H9 (cell line): ENCODE data around the gene TUBD1. TPM values are rescaled to one million over a fixed set of nuclear protein-coding genes. Genes with fewer than 3 reads are reported as not detected.
"Not testable (repeated sequence)": the region's sequence is repeated elsewhere in the genome, so short reads cannot be mapped to it uniquely, and the experiment has no call there.

Experiments
- DNase-seq: peaks from one replicate; pipeline ENCODE4 v3.0.0-alpha.2; 2017
- H2AFZ ChIP-seq: one replicate; pipeline ENCODE4 v1.6.1; 2013; ENCODE audit warnings: mild to moderate bottlenecking, low read length, control low read depth, moderate library complexity
- H2AK5ac ChIP-seq: 2 replicates; pipeline ENCODE4 v1.6.1; 2013; ENCODE audit warnings: low read length, control low read depth, mixed read lengths; ENCODE audit not compliant: insufficient read length
- H2BK120ac ChIP-seq: one replicate; pipeline ENCODE4 v1.6.1; 2013; ENCODE audit warnings: low read depth, mild to moderate bottlenecking, low read length, control low read depth, inconsistent platforms; ENCODE audit not compliant: poor library complexity, severe bottlenecking
- H2BK12ac ChIP-seq: 2 replicates; pipeline ENCODE4 v1.6.1; 2013; ENCODE audit warnings: low read length, control low read depth, mixed read lengths, low read depth; ENCODE audit not compliant: insufficient read length
- H2BK15ac ChIP-seq: 2 replicates; pipeline ENCODE4 v1.6.1; 2013; ENCODE audit warnings: low read depth, low read length, control low read depth
- H2BK20ac ChIP-seq: one replicate; pipeline ENCODE4 v1.6.1; 2013; ENCODE audit warnings: low read depth, mild to moderate bottlenecking, low read length, control low read depth, inconsistent platforms; ENCODE audit not compliant: poor library complexity, severe bottlenecking
- H2BK5ac ChIP-seq: 2 replicates; pipeline ENCODE4 v1.6.1; 2013; ENCODE audit warnings: low read length, control low read depth, mixed read lengths; ENCODE audit not compliant: insufficient read length
- H3K14ac ChIP-seq: 2 replicates; pipeline ENCODE4 v1.6.1; 2013; ENCODE audit warnings: low read length, control low read depth; ENCODE audit not compliant: insufficient read depth
- H3K18ac ChIP-seq: 2 replicates; pipeline ENCODE4 v1.6.1; 2013; ENCODE audit warnings: low read depth, mild to moderate bottlenecking, mixed read lengths, low read length, control low read depth; ENCODE audit not compliant: insufficient read length
- H3K23ac ChIP-seq: 2 replicates; pipeline ENCODE4 v1.6.1; 2013; ENCODE audit warnings: low read length, control low read depth, mixed read lengths, low read depth; ENCODE audit not compliant: insufficient read length
- H3K23me2 ChIP-seq: 2 replicates; pipeline ENCODE4 v1.6.1; 2013; ENCODE audit warnings: low read depth, mild to moderate bottlenecking, mixed read lengths, low read length, control low read depth; ENCODE audit not compliant: insufficient read length, poor library complexity, severe bottlenecking
- H3K27ac ChIP-seq: 2 replicates; pipeline ENCODE4 v1.5.1; 2013; ENCODE audit warnings: low read length, control low read depth, mixed read lengths, low read depth; ENCODE audit not compliant: insufficient read length
- H3K27me3 ChIP-seq: 2 replicates; pipeline ENCODE4 v1.6.1; 2013; ENCODE audit warnings: low read length, control low read depth, inconsistent platforms; ENCODE audit not compliant: insufficient read depth
- H3K4ac ChIP-seq: 2 replicates; pipeline ENCODE4 v1.6.1; 2013; ENCODE audit warnings: low read depth, mild to moderate bottlenecking, control low read depth, inconsistent platforms, low read length, moderate library complexity
- H3K4me1 ChIP-seq: 2 replicates; pipeline ENCODE4 v1.6.1; 2013; ENCODE audit warnings: low read length, control low read depth, inconsistent platforms; ENCODE audit not compliant: insufficient read depth
- H3K4me2 ChIP-seq: 2 replicates; pipeline ENCODE4 v1.6.1; 2013; ENCODE audit warnings: low read length, control low read depth, mixed read lengths; ENCODE audit not compliant: insufficient read length, insufficient read depth
- H3K56ac ChIP-seq: 2 replicates; pipeline ENCODE4 v1.6.1; 2013; ENCODE audit warnings: low read depth, mild to moderate bottlenecking, mixed read lengths, low read length, control low read depth; ENCODE audit not compliant: insufficient read length
- H3K79me1 ChIP-seq: 2 replicates; pipeline ENCODE4 v1.6.1; 2013; ENCODE audit warnings: low read depth, mild to moderate bottlenecking, moderate library complexity, low read length, control low read depth, inconsistent platforms; ENCODE audit not compliant: insufficient read depth, poor library complexity, severe bottlenecking
- H3K79me2 ChIP-seq: 2 replicates; pipeline ENCODE4 v1.6.1; 2013; ENCODE audit warnings: low read length, control low read depth, inconsistent platforms; ENCODE audit not compliant: insufficient read depth
- H3K9ac ChIP-seq: 2 replicates; pipeline ENCODE4 v1.6.1; 2013; ENCODE audit warnings: low read length, control low read depth, mixed read lengths; ENCODE audit not compliant: insufficient read length; ENCODE audit errors: extremely low read depth
- H3K9me3 ChIP-seq: one replicate; pipeline ENCODE4 v1.6.1; 2013; ENCODE audit warnings: low read depth, low read length, inconsistent platforms; ENCODE audit not compliant: control insufficient read depth
- H3T11ph ChIP-seq: one replicate; pipeline ENCODE4 v1.6.1; 2013; ENCODE audit warnings: mild to moderate bottlenecking, low read length, control low read depth, inconsistent platforms
- H4K20me1 ChIP-seq: one replicate; pipeline ENCODE4 v1.6.1; 2013; ENCODE audit not compliant: control insufficient read depth, insufficient read length, insufficient read depth
- H4K5ac ChIP-seq: 2 replicates; pipeline ENCODE4 v1.6.1; 2013; ENCODE audit warnings: low read depth, mild to moderate bottlenecking, mixed read lengths, low read length, control low read depth; ENCODE audit not compliant: insufficient read length
- H4K8ac ChIP-seq: replicated peaks from 2 replicates; pipeline ENCODE4 v1.6.1; 2013; ENCODE audit warnings: low read length, control low read depth, mixed read lengths, low read depth; ENCODE audit not compliant: insufficient read length
- H4K91ac ChIP-seq: 2 replicates; pipeline ENCODE4 v1.6.1; 2013; ENCODE audit warnings: low read depth, mild to moderate bottlenecking, moderate library complexity, mixed read lengths, low read length, control low read depth; ENCODE audit not compliant: insufficient read length
- H3K27ac Mint-ChIP-seq, 3 experiments: 2 replicates in 2 of 3; 3 replicates in 1 of 3; pipeline ENCODE4 v1.8.0; 2020 to 2021; ENCODE audit warnings: mixed read lengths in 3 of 3, mild to moderate bottlenecking in 1 of 3, moderate library complexity in 1 of 3
- H3K27me3 Mint-ChIP-seq: 2 replicates; pipeline ENCODE4 v1.8.0; 2021; ENCODE audit warnings: low read depth, mild to moderate bottlenecking, moderate library complexity, mixed read lengths
- H3K36me3 Mint-ChIP-seq, 3 experiments: 2 replicates in 2 of 3; 3 replicates in 1 of 3; pipeline ENCODE4 v1.8.0; 2020 to 2021; ENCODE audit warnings: low read depth in 3 of 3, mixed read lengths in 3 of 3; ENCODE audit not compliant: insufficient read depth in 1 of 3
- H3K4me1 Mint-ChIP-seq, 2 experiments: 2 replicates each; pipeline ENCODE4 v1.8.0; 2020; ENCODE audit warnings: mixed read lengths in 2 of 2
- H3K4me3 Mint-ChIP-seq, 2 experiments: 2 replicates in 1 of 2; 3 replicates in 1 of 2; pipeline ENCODE4 v1.8.0; 2020 to 2021; ENCODE audit warnings: mild to moderate bottlenecking in 2 of 2, mixed read lengths in 2 of 2, moderate library complexity in 1 of 2
- H3K9me3 Mint-ChIP-seq, 2 experiments: 2 replicates in 1 of 2; 3 replicates in 1 of 2; pipeline ENCODE4 v1.8.0; 2020; ENCODE audit warnings: mild to moderate bottlenecking in 2 of 2, mixed read lengths in 2 of 2, moderate library complexity in 1 of 2
- WGBS: extraction: QIAGEN DNeasy Blood & Tissue Kit; methylation state at CpG from one replicate; pipeline ENCODE4 v1.1.7; 2013; ENCODE audit warnings: missing lambda C conversion rate, low lambda C conversion rate, mixed read lengths; ENCODE audit not compliant: insufficient read length; ENCODE audit errors: extremely low coverage; 5-methylcytosine and 5-hydroxymethylcytosine counted together
- total RNA-seq: library from RNA; stranded (reverse); gene quantifications from 2 replicates; pipeline ENCODE4 v1.2.1, GENCODE V29; 2021
- TF ChIP-seq, protein P1 (sequence below): fragments of 200-600 bp; sonication (generic); conservative IDR thresholded peaks from 3 replicates; pipeline ENCODE4 v1.8.0; 2021; ENCODE audit warnings: antibody characterized with exemption, mild to moderate bottlenecking

TUBD1 gene
- total RNA-seq, 1 experiment from 2014 or later, result 26.4 TPM

DNA sequence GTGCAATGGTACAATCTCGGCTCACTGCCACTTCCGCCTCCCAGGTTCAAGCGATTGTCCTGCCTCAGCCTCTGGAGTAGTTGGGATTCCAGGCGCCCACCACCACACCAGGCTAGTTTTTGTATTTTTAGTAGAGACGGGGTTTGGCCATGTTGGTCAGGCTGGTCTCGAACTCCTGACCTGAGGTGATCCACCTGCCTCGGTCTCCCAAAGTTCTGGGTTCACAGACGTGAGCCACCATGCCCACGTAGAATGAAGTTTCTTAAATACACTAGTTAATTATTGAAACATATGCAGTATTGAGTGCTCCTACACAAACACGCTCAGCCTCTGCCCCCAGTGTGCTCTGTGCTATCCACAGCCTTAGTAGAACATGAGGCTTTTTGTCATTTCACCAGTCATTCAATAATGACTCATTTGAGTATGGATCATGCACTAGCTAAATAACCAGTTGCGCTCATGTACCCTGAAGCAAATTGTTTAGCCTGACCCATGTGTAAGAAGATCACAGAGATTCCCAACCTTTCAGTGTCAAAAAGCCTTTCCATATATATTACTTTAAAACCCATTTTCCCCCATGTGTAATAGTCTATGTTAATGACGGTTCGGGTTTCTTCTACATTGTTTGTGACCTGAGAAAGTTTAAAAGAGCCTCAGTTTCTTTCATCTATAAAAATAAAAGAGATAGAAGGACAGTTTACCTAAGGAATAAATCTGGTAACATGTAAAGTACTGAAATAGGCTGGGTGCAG lies 49.7 kb downstream of the TUBD1 start:
- H3K27ac Mint-ChIP-seq, result peak overlapping the region in 2 of 3 experiments; percentile 91 to 95; a peak in 3 of 7 replicates
- Histone ChIP-seq H3K79me2 (peaks cover 9% of the 10 kb centered on the region; the same call in 1 of the 2 replicates), H3K23ac (no peak overlapping the region), H3K9me3 (no peaks in the 10 kb centered on the region), H3K79me1 (no peaks in the 10 kb centered on the region), H2BK12ac (no peak overlapping the region), H2AFZ (no peak overlapping the region), H3K4me2 (no peak overlapping the region), H2BK15ac (no peak overlapping the region), H3K18ac (no peak overlapping the region), H3K14ac (no peak overlapping the region), H2BK120ac (no peak overlapping the region), H3K27ac (no peak overlapping the region), H3K9ac (no peak overlapping the region), H2BK20ac (no peak overlapping the region), H4K5ac (no peak overlapping the region), H4K20me1 (no peaks in the 10 kb centered on the region), H2BK5ac (no peak overlapping the region), H3T11ph (no peak overlapping the region), H4K8ac (no peak overlapping the region), H3K23me2 (peaks cover 3% of the 10 kb centered on the region), H3K27me3 (no peaks in the 10 kb centered on the region), H2AK5ac (no peak overlapping the region), H3K56ac (no peak overlapping the region), H3K4ac (no peak overlapping the region), H4K91ac (no peak overlapping the region), H3K4me1 (peaks cover 7% of the 10 kb centered on the region)
- peak; percentile 37 for DNase-seq
- peaks cover 44 to 51% of the 10 kb centered on the region in 2 experiments for H3K4me1 Mint-ChIP-seq
- no peaks in the 10 kb centered on the region; a peak in 2 of 5 replicates for H3K9me3 Mint-ChIP-seq
- TF ChIP-seq, protein P1, sequence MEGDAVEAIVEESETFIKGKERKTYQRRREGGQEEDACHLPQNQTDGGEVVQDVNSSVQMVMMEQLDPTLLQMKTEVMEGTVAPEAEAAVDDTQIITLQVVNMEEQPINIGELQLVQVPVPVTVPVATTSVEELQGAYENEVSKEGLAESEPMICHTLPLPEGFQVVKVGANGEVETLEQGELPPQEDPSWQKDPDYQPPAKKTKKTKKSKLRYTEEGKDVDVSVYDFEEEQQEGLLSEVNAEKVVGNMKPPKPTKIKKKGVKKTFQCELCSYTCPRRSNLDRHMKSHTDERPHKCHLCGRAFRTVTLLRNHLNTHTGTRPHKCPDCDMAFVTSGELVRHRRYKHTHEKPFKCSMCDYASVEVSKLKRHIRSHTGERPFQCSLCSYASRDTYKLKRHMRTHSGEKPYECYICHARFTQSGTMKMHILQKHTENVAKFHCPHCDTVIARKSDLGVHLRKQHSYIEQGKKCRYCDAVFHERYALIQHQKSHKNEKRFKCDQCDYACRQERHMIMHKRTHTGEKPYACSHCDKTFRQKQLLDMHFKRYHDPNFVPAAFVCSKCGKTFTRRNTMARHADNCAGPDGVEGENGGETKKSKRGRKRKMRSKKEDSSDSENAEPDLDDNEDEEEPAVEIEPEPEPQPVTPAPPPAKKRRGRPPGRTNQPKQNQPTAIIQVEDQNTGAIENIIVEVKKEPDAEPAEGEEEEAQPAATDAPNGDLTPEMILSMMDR, result no peak
- no peaks in the 10 kb centered on the region for H3K27me3 Mint-ChIP-seq
- no peak overlapping the region for H3K4me3 Mint-ChIP-seq
- WGBS, result no CpG with 5 or more reads among the region's 13 CpGs
- H3K36me3 Mint-ChIP-seq, result peaks cover 32 to 49% (median 49%) of the 10 kb centered on the region in 3 experiments

- H3K9me3 ChIP-seq, H3K23me2 ChIP-seq, H2AK5ac ChIP-seq, H3K9ac ChIP-seq, H3K79me1 ChIP-seq, H4K91ac ChIP-seq, H4K20me1 ChIP-seq, H2BK12ac ChIP-seq, H3T11ph ChIP-seq, H3K27me3 ChIP-seq, H3K56ac ChIP-seq, H2BK5ac ChIP-seq, H4K8ac ChIP-seq, H2BK15ac ChIP-seq, DNase-seq, H3K4ac ChIP-seq, H3K4me2 ChIP-seq, H3K18ac ChIP-seq, H2AFZ ChIP-seq, H2BK120ac ChIP-seq, H3K23ac ChIP-seq, H3K4me1 ChIP-seq, H4K5ac ChIP-seq, H3K27me3 Mint-ChIP-seq, H3K9me3 Mint-ChIP-seq, H2BK20ac ChIP-seq, H3K27ac ChIP-seq, H3K14ac ChIP-seq: not testable (repeated sequence)
- Mint-ChIP-seq H3K4me3 (peak overlapping the region; percentile 69 to 89; a peak in 4 of 5 replicates), H3K4me1 (peaks cover 46 to 50% of the 10 kb centered on the region in 2 experiments), H3K27ac (peak overlapping the region in 2 of 3 experiments; percentile 76 to 96; a peak in 3 of 7 replicates), H3K36me3 (peaks cover 32 to 51% (median 49%) of the 10 kb centered on the region in 3 experiments)
- peaks cover 10% of the 10 kb centered on the region; the same call in 1 of the 2 replicates for H3K79me2 ChIP-seq
- no CpG with 5 or more reads among the region's 4 CpGs for WGBS
These were observed 50.9 kb downstream of the TUBD1 start for GRCh38 chr17:59841882-59842263.
